HG03571 (cell line): ENCODE measurements around the gene SLC25A40.
"Not testable (repeated sequence)": the region's sequence is repeated elsewhere in the genome, so short reads cannot be mapped to it uniquely, and the experiment has no call there.

ENCODE experiments used
- ATAC-seq: cut with Tn5 transposase; IDR thresholded peaks from one replicate; pipeline ENCODE4 v1.9.1; 2021; ENCODE audit not compliant: unreplicated experiment

The SLC25A40 gene

DNA sequence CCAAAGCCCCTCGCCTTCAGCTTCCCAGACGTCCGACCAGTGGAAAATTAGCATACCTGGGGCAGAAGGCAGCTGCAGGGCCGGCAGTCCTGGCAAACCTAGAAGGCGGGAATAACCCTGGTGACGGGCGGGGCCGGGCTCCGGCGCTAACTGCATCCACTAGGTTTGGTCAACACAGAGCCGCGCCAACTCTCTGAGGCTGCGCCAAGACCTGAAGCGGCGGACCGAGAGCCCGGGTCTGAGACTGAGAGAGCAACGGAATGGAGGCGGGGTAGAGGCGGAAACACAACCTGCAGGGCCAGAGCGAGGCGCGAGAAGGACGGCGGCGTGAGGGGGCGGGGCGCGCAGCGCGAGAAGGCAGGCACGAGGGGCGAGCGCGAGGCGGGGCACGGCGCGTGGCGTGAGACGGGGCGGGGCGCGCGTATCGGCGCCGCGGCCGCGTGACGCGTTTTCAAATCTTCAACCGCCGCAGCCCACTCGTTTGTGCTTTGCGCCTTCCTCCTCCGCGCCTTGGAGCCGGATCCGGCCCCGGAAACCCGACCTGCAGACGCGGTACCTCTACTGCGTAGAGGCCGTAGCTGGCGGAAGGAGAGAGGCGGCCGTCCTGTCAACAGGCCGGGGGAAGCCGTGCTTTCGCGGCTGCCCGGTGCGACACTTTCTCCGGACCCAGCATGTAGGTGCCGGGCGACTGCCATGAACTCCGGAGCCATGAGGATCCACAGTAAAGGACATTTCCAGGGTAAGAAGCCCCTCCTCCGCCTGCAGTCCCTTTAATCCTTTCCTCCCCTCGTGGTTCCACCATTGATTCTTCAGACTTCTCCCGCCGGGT lies at the start of gene SLC25A40, which contains the start of gene DBF4:
Gene SLC25A40 (minus strand): TSS at position 321 of the 829 bp plus-strand sequence. CDS start 17,633 bp downstream, outside the sequence.
Gene DBF4 (plus strand): TSS at position 454 of the 829 bp plus-strand sequence. CDS start 240 bp downstream, at position 694.
- peak; percentile 89 for ATAC-seq

GRCh38 chr7:87922759-87923395 lies 46.7 kb upstream of the SLC25A40 start:
- ATAC-seq: not testable (repeated sequence)

DNA sequence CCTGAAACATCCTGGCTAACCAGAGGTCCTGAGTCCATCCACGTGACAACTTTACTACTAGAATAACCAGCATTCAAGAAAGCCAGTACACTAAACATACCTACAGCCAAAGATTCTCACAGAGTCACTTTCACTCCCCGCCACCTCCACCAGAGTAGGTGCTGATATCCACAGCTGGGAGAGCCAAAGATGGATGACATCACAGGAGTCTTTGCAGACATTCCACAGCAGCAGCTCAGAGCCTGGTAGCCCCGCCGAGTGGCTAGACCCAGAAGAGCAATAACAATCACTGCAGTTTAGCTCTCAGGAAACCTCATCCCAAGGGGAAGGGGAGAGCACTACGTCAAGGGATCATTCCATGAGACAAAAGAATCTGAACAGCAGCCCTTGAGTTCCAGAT lies 44.4 kb upstream of the SLC25A40 start:
- no peak for ATAC-seq

GRCh38 chr7:87919875-87920274 lies 43.7 kb upstream of the SLC25A40 start:
- no peak for ATAC-seq

DNA sequence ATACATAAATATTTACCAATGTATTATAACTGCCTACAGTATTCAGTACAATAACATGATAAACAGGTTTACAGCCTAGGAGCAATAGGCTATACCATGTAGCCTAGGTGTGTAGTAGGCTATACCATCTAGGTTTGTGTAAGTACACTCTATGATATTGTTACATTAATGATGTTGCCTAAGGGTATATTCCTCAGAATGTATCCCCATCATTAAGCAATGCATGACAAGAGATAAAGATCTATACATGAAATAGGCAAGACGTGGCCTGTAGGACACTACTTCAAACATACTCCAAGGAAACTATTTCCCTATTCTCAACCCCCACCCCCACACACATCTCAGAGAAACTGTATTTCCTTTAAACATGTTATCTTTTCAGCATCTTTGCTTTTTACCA lies 42.6 kb upstream of the SLC25A40 start:
- no peak for ATAC-seq

- no peak for ATAC-seq
These were observed 36.0 kb upstream of the SLC25A40 start for GRCh38 chr7:87912121-87912520.

GRCh38 chr7:87908814-87909213 lies 32.7 kb upstream of the SLC25A40 start:
- ATAC-seq: not testable (repeated sequence)

GRCh38 chr7:87907136-87907906 lies 31.2 kb upstream of the SLC25A40 start:
- ATAC-seq: not testable (repeated sequence)

- ATAC-seq: no peak
These were observed 23.1 kb upstream of the SLC25A40 start for GRCh38 chr7:87899255-87899654.

- no peak for ATAC-seq
These were observed 19.2 kb upstream of the SLC25A40 start for GRCh38 chr7:87895363-87895762.

DNA sequence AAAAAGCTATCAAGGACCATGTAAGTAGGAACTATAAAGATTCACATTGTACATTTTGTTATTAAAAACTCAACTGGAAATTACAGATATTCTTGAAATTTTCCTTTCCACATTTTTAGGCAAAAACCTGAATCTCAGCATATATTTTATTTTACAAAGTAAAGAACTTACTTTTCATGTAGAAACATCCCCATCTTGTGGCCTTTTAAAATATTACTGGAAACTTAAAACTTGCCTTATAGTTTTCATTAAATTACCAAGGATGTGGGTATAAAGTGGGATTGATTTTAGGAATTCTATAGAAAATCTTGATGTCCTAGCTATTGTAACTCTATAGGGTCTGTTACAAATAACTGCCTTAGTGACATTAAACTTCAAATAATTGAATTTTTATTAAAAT lies 10.7 kb upstream of the SLC25A40 start:
- ATAC-seq: no peak

DNA sequence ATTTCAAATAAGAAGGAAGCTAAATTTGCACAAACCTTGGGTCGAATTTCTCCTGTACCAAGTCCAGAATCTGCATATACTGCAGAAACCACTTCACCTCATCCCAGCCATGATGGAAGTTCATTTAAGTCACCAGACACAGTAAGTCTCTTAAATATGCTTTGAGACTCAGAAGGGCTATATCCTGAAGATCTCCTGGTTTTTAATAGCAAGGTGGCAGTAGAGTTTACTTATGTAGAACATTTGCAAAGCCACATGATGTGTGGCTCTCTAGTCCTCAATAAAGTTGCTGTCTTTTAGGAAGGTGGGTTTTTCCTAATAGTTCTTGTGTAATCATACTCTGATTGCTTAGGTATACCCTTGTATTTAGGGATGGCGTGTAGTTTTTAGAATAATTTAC lies 8.9 kb upstream of the SLC25A40 start:
- no peak for ATAC-seq

DNA sequence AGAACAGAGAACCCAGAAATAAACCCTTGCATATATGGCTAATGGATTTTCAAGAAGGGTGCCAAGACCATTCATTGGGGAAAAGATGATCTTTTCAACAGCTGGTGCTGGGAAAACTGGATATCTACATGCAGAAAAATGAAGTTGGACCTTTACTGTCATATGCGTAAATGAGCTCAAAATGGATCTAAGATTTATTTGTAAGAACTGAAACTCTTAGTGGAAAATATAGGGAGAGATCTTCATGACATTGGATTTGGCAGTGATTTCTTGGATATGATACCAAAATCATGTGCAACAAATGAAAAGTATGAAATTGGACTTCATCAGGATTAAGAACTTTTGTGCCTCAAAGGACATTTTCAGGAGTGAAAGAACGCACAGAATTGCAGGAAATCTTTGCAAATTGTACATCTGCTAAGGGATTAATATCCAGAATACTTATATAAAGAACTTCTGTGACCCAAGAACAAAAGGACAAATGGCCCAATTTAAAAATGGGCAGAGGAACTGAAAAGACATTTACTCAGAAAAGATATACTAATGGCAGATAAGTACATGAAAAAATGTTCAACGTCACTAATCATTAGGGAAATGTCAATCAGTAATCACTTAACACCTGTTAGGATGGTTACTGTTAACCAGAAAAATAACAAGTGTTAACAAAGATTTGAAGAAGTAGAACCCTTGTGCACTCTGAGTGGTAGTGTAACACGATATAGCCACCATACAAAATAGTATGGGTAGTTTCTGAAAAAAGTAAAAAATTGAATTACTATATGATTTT lies 6.2 kb upstream of the SLC25A40 start:
- ATAC-seq: no peak

DNA sequence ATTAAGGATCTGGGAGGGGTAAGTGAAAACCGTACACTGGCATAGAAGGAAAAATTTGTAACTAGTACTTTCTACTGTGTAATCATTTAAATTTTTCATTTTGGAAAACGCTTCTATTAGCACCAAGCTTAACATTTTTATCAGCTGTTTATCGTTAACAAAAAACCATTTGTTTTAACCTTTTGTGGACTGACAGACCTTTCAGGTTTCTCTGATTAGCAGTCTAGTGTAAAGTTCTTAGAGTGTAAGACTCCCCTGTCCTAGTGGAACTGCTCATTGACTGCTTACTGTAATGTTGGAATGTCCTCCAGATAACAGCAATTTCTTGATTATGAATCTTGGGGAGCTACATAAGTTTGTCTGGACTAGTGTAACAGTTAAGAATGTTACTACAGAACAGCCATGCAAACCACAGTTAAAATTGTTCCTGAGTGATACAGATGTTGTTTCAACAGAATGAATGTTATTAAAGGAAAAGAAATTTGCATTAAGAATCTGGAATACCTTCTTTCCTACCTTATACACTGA lies 2.1 kb upstream of the SLC25A40 start:
- no peak for ATAC-seq

DNA sequence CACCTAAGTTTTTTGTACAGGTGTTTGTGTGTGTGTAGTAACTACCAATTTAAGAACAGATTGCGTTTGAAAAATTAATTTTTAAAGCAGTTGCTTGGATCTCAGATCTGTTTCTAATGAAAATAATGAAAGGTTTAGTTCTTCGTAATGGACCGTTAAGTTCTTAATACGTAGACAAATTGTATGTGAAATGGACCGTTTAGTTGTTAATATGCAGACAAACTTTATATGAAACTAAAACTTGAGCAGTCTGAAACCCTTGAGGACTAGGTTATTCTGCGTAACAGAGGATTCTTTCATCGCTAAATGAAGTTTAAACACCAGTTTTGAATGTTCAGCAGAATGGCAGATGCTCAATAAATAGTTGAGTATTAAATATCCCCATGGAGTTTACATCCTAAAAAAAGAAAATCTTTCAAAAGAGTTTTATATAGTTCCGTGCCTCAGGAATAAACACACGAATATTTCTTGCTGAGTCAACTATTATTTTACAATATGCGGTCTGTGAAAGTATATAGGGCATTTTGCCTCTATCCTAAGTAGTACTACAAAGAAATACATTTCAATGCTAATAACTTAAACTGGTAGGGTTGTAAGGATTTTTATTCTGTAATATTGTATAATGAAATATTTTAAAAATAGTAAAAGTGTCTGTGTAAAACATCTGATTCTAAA lies 1.3 kb upstream of the SLC25A40 start:
- no peak for ATAC-seq

DNA sequence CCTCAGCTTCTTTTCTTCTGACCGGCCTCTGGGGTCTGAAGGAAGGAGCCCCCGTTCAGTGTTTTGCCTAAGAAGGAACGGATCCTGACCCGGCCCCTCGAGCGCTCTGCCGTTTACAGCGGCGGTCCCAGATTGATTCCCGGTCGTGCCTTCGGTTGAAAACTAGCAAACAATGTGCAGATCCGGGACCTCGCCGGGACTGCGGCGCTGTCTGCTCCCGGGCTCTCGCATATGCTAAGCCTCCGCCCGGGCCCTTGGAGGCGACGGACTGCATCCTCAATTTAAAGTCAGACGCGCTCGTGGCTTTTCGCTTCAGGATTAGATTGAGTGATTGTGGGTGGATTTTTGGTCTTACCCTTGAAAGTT lies 692 bp upstream of the SLC25A40 start:
- ATAC-seq: no peak

GRCh38 chr7:87875151-87876039 lies 765 bp downstream of the SLC25A40 start:
- ATAC-seq: no peak

DNA sequence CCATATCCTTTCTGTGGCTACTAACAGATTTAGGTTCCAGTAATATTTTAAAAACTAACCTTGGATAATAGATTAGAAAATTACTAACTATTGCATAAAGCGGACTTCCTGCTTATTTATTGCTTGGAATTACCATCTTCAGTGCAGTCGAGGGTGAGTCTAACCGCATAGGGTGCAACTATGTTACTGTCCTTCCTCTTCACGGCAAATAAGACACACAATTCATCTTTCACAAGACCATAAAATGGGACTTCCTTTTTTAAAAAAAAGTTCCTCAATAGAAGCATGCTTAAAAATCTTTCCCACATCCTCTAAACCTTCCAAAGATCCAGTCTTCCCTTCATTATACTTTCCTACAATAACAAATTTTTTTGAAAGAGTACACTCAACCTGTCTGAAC lies 2.1 kb downstream of the SLC25A40 start:
- no peak for ATAC-seq

GRCh38 chr7:87873328-87873727 lies 2.8 kb downstream of the SLC25A40 start:
- not testable (repeated sequence) for ATAC-seq
